HepG2 (cell line): ENCODE measurements around the gene SLC12A1. TPM values are rescaled to one million over a fixed set of nuclear protein-coding genes. Genes with fewer than 3 reads are reported as not detected.
A peak's percentile ranks its signal among the peaks of the same experiment; 100 is the strongest.

Experiments
- ATF7 ChIP-seq, 2 experiments: fragments of 450-650 bp in 1 of 2; sonication (generic) in 1 of 2; formaldehyde crosslinking in 1 of 2; IDR thresholded peaks; 2 replicates each; pipeline versions ENCODE4 v1.4.0 to v1.6.1; 2016 to 2020; ENCODE audit warnings: antibody characterized with exemption in 1 of 2, mild to moderate bottlenecking in 1 of 2, missing genetic modification reagents in 1 of 2
- FOXC1 ChIP-seq: sonication (generic); formaldehyde crosslinking; IDR thresholded peaks from 2 replicates; pipeline ENCODE4 v1.8.0; 2022; ENCODE audit warnings: mild to moderate bottlenecking, missing genetic modification reagents, borderline replicate concordance
- KLF13 ChIP-seq: sonication (generic); formaldehyde crosslinking; IDR thresholded peaks from 2 replicates; pipeline ENCODE4 v1.4.0; 2020; ENCODE audit warnings: mild to moderate bottlenecking, missing genetic modification reagents
- MYNN ChIP-seq: sonication (generic); formaldehyde crosslinking; IDR thresholded peaks from 2 replicates; pipeline ENCODE4 v1.4.0; 2020; ENCODE audit warnings: mild to moderate bottlenecking, low read depth, missing genetic modification reagents
- PAX8 ChIP-seq: sonication (generic); formaldehyde crosslinking; IDR thresholded peaks from 2 replicates; pipeline ENCODE4 v1.8.0; 2022; ENCODE audit warnings: mild to moderate bottlenecking, missing genetic modification reagents, borderline replicate concordance
- RFXANK ChIP-seq: IDR thresholded peaks from 2 replicates; pipeline ENCODE4 v1.6.1; 2016
- TCF12 ChIP-seq, 2 experiments: fragments of 450-650 bp in 1 of 2; sonication (generic) in 1 of 2; formaldehyde crosslinking in 1 of 2; IDR thresholded peaks; 2 replicates each; pipeline versions ENCODE4 v1.6.1 to v1.8.0; 2017 to 2022; ENCODE audit warnings: antibody characterized with exemption in 1 of 2, mild to moderate bottlenecking in 1 of 2, missing genetic modification reagents in 1 of 2, moderate library complexity in 1 of 2
- ZBTB7B ChIP-seq: sonication (generic); formaldehyde crosslinking; IDR thresholded peaks from 2 replicates; pipeline ENCODE4 v1.4.0; 2020; ENCODE audit warnings: missing genetic modification reagents
- ZFP1 ChIP-seq: IDR thresholded peaks from 2 replicates; pipeline ENCODE4 v1.6.1; 2016
- ZNF274 ChIP-seq: sonication (generic); formaldehyde crosslinking; IDR thresholded peaks from 2 replicates; pipeline ENCODE4 v1.5.1; 2020; ENCODE audit warnings: mild to moderate bottlenecking, missing genetic modification reagents
- ZNF30 ChIP-seq: sonication (generic); formaldehyde crosslinking; IDR thresholded peaks from 2 replicates; pipeline ENCODE4 v1.5.0; 2020; ENCODE audit warnings: mild to moderate bottlenecking, missing genetic modification reagents
- polyA plus RNA-seq, 8 experiments: library from polyadenylated mRNA; depleted of rRNA in 3 of 8; stranded (reverse) in 7 of 8; unstranded in 1 of 8; fragments of >200 nt; fragmentation: Illumina TruSeq in 4 of 8; extraction: Trizol in 4 of 8; gene quantifications; 2 replicates each; pipeline versions ENCODE4 v1.2.1 to v1.2.3, GENCODE V29; 2011 to 2016; ENCODE audit warnings: low read depth in 4 of 8, missing spikeins in 1 of 8, mixed read lengths in 1 of 8; ENCODE audit not compliant: insufficient read depth in 1 of 8
- total RNA-seq, 5 experiments: library from RNA; depleted of rRNA; stranded (reverse); fragments of >200 nt; fragmentation: Illumina TruSeq; extraction: Trizol; gene quantifications; 2 replicates each; pipeline ENCODE4 v1.2.3, GENCODE V29; 2016; ENCODE audit warnings: low read depth in 1 of 5
- TF ChIP-seq, protein P1 (sequence below): sonication (generic); formaldehyde crosslinking; IDR thresholded peaks from 2 replicates; pipeline ENCODE4 v1.5.0; 2020; ENCODE audit warnings: missing genetic modification reagents
- TF ChIP-seq, protein P2 (sequence below): sonication (generic); formaldehyde crosslinking; IDR thresholded peaks from 2 replicates; pipeline ENCODE4 v1.5.1; 2020; ENCODE audit warnings: mild to moderate bottlenecking, missing genetic modification reagents, moderate library complexity
- TF ChIP-seq, protein P3 (sequence below): sonication (generic); formaldehyde crosslinking; IDR thresholded peaks from 2 replicates; pipeline ENCODE4 v1.8.1; 2023; ENCODE audit warnings: mild to moderate bottlenecking, missing genetic modification reagents
- TF ChIP-seq, protein P4 (sequence below): IDR thresholded peaks from 2 replicates; pipeline ENCODE4 v1.6.1; 2016
- TF ChIP-seq, protein P5 (sequence below): sonication (generic); formaldehyde crosslinking; IDR thresholded peaks from 2 replicates; pipeline ENCODE4 v1.5.1; 2020; ENCODE audit warnings: missing genetic modification reagents, mild to moderate bottlenecking, borderline replicate concordance

The SLC12A1 gene
- total and polyA plus RNA-seq, 2 of the 13 experiments (the other 11 are each of a cell fraction or from before 2014, with no cell fraction given) = not detected

DNA sequence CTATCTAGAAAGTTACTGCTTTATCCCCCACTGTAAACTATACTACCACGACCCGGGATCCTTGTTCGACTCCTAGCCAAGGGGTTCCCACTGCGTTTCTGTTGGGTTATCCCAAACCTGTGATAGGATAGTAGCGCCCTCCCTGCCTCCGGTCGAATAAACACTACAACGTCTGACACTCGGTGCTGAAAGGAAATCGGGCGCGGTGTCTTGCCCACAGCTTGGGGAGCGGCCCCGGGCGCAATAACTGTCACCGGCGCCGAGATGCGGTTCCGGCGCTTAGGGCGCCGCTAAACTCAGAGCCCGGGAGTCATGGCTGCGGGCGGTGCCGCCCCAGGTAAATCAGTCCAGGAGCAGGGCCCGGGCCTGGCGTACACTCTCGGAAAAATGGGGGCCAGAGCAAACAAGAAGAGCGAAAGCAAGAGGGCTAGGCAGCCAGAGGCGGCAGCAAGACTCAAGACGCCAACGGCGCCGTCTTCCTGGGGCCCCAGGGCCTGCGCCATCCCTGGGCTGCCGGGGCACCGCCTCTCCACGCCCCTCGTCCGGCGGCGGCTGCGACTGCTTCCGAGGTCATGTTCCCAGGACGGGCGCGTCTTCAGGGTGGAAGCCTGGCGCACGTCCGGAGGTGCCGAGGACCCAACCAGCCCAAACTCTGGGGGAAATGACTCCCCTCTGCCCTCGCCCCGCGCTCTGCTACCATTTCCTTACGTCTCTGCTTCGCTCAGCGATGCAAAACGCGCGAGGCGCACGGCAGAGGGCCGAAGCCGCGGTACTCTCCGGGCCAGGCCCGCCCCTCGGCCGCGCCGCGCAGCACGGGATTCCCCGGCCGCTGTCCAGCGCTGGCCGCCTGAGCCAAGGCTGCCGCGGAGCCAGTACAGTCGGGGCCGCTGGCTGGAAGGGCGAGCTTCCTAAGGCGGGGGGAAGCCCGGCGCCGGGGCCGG lies 125.0 kb downstream of the SLC12A1 start, which contains the start of gene DUT (continued):
- TF ChIP-seq, protein P1, sequence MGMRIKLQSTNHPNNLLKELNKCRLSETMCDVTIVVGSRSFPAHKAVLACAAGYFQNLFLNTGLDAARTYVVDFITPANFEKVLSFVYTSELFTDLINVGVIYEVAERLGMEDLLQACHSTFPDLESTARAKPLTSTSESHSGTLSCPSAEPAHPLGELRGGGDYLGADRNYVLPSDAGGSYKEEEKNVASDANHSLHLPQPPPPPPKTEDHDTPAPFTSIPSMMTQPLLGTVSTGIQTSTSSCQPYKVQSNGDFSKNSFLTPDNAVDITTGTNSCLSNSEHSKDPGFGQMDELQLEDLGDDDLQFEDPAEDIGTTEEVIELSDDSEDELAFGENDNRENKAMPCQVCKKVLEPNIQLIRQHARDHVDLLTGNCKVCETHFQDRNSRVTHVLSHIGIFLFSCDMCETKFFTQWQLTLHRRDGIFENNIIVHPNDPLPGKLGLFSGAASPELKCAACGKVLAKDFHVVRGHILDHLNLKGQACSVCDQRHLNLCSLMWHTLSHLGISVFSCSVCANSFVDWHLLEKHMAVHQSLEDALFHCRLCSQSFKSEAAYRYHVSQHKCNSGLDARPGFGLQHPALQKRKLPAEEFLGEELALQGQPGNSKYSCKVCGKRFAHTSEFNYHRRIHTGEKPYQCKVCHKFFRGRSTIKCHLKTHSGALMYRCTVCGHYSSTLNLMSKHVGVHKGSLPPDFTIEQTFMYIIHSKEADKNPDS (CRISPR knock-in tag) = 0 out of 2 replicates have a peak, but pooled peaks have one; percentile 45
- TF ChIP-seq, protein P2, sequence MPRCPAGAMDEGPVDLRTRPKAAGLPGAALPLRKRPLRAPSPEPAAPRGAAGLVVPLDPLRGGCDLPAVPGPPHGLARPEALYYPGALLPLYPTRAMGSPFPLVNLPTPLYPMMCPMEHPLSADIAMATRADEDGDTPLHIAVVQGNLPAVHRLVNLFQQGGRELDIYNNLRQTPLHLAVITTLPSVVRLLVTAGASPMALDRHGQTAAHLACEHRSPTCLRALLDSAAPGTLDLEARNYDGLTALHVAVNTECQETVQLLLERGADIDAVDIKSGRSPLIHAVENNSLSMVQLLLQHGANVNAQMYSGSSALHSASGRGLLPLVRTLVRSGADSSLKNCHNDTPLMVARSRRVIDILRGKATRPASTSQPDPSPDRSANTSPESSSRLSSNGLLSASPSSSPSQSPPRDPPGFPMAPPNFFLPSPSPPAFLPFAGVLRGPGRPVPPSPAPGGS (CRISPR knock-in tag) = peak; percentile 63; the same call in 1 of the 2 replicates
- TF ChIP-seq ZFP1 (CRISPR knock-in tag) (no peak), ZNF274 (CRISPR knock-in tag) (0 out of 2 replicates have a peak, but pooled peaks have one; percentile 19), ATF7 (IDR thresholded peaks at IDR 0.05) (no peak), ATF7 (CRISPR knock-in tag; IDR thresholded peaks at IDR 0.05) (no peak), ZNF30 (no peak), TCF12 (IDR thresholded peaks at IDR 0.05) (no peak), TCF12 (CRISPR knock-in tag; IDR thresholded peaks at IDR 0.05) (no peak; the same call in none of the 2 replicates), KLF13 (CRISPR knock-in tag) (peak; percentile 46; the same call in 1 of the 2 replicates), PAX8 (no peak), RFXANK (CRISPR knock-in tag) (no peak), FOXC1 (no peak; the same call in 1 of the 2 replicates), ZBTB7B (CRISPR knock-in tag) (peak; percentile 67), MYNN (CRISPR knock-in tag) (no peak)
- TF ChIP-seq, protein P3, sequence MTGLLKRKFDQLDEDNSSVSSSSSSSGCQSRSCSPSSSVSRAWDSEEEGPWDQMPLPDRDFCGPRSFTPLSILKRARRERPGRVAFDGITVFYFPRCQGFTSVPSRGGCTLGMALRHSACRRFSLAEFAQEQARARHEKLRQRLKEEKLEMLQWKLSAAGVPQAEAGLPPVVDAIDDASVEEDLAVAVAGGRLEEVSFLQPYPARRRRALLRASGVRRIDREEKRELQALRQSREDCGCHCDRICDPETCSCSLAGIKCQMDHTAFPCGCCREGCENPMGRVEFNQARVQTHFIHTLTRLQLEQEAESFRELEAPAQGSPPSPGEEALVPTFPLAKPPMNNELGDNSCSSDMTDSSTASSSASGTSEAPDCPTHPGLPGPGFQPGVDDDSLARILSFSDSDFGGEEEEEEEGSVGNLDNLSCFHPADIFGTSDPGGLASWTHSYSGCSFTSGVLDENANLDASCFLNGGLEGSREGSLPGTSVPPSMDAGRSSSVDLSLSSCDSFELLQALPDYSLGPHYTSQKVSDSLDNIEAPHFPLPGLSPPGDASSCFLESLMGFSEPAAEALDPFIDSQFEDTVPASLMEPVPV (CRISPR knock-in tag) = no peak
- TF ChIP-seq, protein P4, sequence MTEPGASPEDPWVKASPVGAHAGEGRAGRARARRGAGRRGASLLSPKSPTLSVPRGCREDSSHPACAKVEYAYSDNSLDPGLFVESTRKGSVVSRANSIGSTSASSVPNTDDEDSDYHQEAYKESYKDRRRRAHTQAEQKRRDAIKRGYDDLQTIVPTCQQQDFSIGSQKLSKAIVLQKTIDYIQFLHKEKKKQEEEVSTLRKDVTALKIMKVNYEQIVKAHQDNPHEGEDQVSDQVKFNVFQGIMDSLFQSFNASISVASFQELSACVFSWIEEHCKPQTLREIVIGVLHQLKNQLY (CRISPR knock-in tag) = 0 out of 2 replicates have a peak, but pooled peaks have one; percentile 13
- TF ChIP-seq, protein P5, sequence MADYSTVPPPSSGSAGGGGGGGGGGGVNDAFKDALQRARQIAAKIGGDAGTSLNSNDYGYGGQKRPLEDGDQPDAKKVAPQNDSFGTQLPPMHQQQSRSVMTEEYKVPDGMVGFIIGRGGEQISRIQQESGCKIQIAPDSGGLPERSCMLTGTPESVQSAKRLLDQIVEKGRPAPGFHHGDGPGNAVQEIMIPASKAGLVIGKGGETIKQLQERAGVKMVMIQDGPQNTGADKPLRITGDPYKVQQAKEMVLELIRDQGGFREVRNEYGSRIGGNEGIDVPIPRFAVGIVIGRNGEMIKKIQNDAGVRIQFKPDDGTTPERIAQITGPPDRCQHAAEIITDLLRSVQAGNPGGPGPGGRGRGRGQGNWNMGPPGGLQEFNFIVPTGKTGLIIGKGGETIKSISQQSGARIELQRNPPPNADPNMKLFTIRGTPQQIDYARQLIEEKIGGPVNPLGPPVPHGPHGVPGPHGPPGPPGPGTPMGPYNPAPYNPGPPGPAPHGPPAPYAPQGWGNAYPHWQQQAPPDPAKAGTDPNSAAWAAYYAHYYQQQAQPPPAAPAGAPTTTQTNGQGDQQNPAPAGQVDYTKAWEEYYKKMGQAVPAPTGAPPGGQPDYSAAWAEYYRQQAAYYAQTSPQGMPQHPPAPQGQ = no peak
